GM12878 (cell line): ENCODE data around the gene ELL2. TPM values are rescaled to one million over a fixed set of nuclear protein-coding genes. Genes with fewer than 3 reads are reported as not detected.
A peak's percentile ranks its signal among the peaks of the same experiment; 100 is the strongest.

Experiments used
- BHLHE40 ChIP-seq, 2 experiments: fragments of 450-650 bp in 1 of 2; IDR thresholded peaks; 2 replicates each; pipeline ENCODE4 v1.6.1; 2011 to 2017; ENCODE audit warnings: low read depth in 2 of 2, borderline replicate concordance in 1 of 2, improper control_type of control experiment in 1 of 2, low read length in 1 of 2, mild to moderate bottlenecking in 1 of 2
- CEBPB ChIP-seq, 2 experiments: fragments of 150-350 bp in 1 of 2; IDR thresholded peaks; 2 replicates each; pipeline ENCODE4 v1.6.1; 2012 to 2014; ENCODE audit warnings: low read depth in 2 of 2, low read length in 2 of 2, borderline replicate concordance in 1 of 2, inconsistent platforms in 1 of 2
- CREM ChIP-seq: IDR thresholded peaks from 2 replicates; pipeline ENCODE4 v1.6.1; 2014; ENCODE audit warnings: antibody characterized with exemption, low read depth
- EED ChIP-seq: sonication (generic); IDR thresholded peaks from 2 replicates; pipeline ENCODE4 v1.6.1; 2016; ENCODE audit warnings: antibody characterized with exemption, low read depth
- ETV6 ChIP-seq, 2 experiments: fragments of 450-650 bp in 1 of 2; IDR thresholded peaks in 1 of 2; conservative IDR thresholded peaks in 1 of 2; 2 replicates each; pipeline ENCODE4 v1.6.1; 2014; ENCODE audit warnings: antibody characterized with exemption in 1 of 2, borderline replicate concordance in 1 of 2, low read depth in 1 of 2, mild to moderate bottlenecking in 1 of 2, moderate library complexity in 1 of 2
- FOS ChIP-seq: IDR thresholded peaks from 3 replicates; pipeline ENCODE4 v1.6.1; 2011; ENCODE audit warnings: borderline replicate concordance; ENCODE audit not compliant: insufficient read length; ENCODE audit errors: extremely low read depth
- GABPA ChIP-seq: IDR thresholded peaks from 2 replicates; pipeline ENCODE4 v1.6.1; 2014; ENCODE audit warnings: antibody characterized with exemption, low read depth, mild to moderate bottlenecking, inconsistent platforms
- GATAD2B ChIP-seq: fragments of 450-650 bp; conservative IDR thresholded peaks from 2 replicates; pipeline ENCODE4 v1.6.1; 2017; ENCODE audit warnings: low read depth, mild to moderate bottlenecking, moderate library complexity
- IKZF1 ChIP-seq: fragments of 450-650 bp; conservative IDR thresholded peaks from 2 replicates; pipeline ENCODE4 v1.6.1; 2017; ENCODE audit warnings: antibody characterized with exemption, mild to moderate bottlenecking
- IRF4 ChIP-seq: IDR thresholded peaks from 2 replicates; pipeline ENCODE4 v1.6.1; 2011; ENCODE audit warnings: low read depth, low read length
- MAX ChIP-seq: IDR thresholded peaks from 2 replicates; pipeline ENCODE4 v1.6.1; 2012; ENCODE audit warnings: low read depth, low read length, improper control_type of control experiment
- MEF2B ChIP-seq: fragments of 450-650 bp; IDR thresholded peaks from 2 replicates; pipeline ENCODE4 v1.6.1; 2018; ENCODE audit warnings: mild to moderate bottlenecking, moderate library complexity; ENCODE audit not compliant: partially characterized antibody, poor library complexity, severe bottlenecking
- MTA2 ChIP-seq: fragments of 450-650 bp; IDR thresholded peaks from 2 replicates; pipeline ENCODE4 v1.6.1; 2016; ENCODE audit warnings: low read depth, mild to moderate bottlenecking, moderate library complexity
- MXI1 ChIP-seq: fragments of 150-350 bp; IDR thresholded peaks from 2 replicates; pipeline ENCODE4 v1.6.1; 2011; ENCODE audit warnings: low read depth, mild to moderate bottlenecking, inconsistent platforms, low read length, improper control_type of control experiment
- NBN ChIP-seq: fragments of 450-650 bp; IDR thresholded peaks from 2 replicates; pipeline ENCODE4 v1.6.1; 2016
- NFIC ChIP-seq: IDR thresholded peaks from 2 replicates; pipeline ENCODE4 v1.6.1; 2012; ENCODE audit warnings: low read depth, mild to moderate bottlenecking, inconsistent platforms, low read length, moderate library complexity
- POLR2A ChIP-seq: IDR thresholded peaks from 2 replicates; pipeline ENCODE4 v1.6.1; 2011; ENCODE audit warnings: low read depth, mild to moderate bottlenecking, low read length
- RBBP5 ChIP-seq: fragments of 200-600 bp; sonication (generic); conservative IDR thresholded peaks from 2 replicates; pipeline ENCODE4 v1.6.1; 2016
- RUNX3 ChIP-seq: IDR thresholded peaks from 2 replicates; pipeline ENCODE4 v1.6.1; 2012; ENCODE audit warnings: low read length, inconsistent platforms
- SMAD5 ChIP-seq: IDR thresholded peaks from 2 replicates; pipeline ENCODE4 v1.6.1; 2016; ENCODE audit warnings: antibody characterized with exemption, low read depth
- SMARCA5 ChIP-seq: fragments of 450-650 bp; IDR thresholded peaks from 2 replicates; pipeline ENCODE4 v1.6.1; 2017; ENCODE audit warnings: mild to moderate bottlenecking
- SP1 ChIP-seq: IDR thresholded peaks from one replicate; pipeline ENCODE4 v1.6.1; 2011; ENCODE audit warnings: low read depth, low read length
- SREBF1 ChIP-seq: IDR thresholded peaks from 2 replicates; pipeline ENCODE4 v1.6.1; 2012; ENCODE audit warnings: mild to moderate bottlenecking, low read length
- TCF12 ChIP-seq: IDR thresholded peaks from 2 replicates; pipeline ENCODE4 v1.6.1; 2011; ENCODE audit warnings: low read depth, mild to moderate bottlenecking, low read length
- WRNIP1 ChIP-seq: IDR thresholded peaks from 2 replicates; pipeline ENCODE4 v1.6.1; 2011; ENCODE audit warnings: low read depth, low read length, improper control_type of control experiment, borderline replicate concordance
- YY1 ChIP-seq: IDR thresholded peaks from 2 replicates; pipeline ENCODE4 v1.6.1; 2011; ENCODE audit warnings: low read depth, mild to moderate bottlenecking, low read length
- ZNF207 ChIP-seq: fragments of 450-650 bp; IDR thresholded peaks from 2 replicates; pipeline ENCODE4 v1.6.1; 2014; ENCODE audit warnings: antibody characterized with exemption, mild to moderate bottlenecking, borderline replicate concordance
- polyA plus RNA-seq, 11 experiments: library from polyadenylated mRNA; depleted of rRNA in 4 of 11; unstranded in 6 of 11; stranded (reverse) in 5 of 11; fragments of >200 nt; fragmentation: Nextera tagmentation in 4 of 11; fragmentation: Illumina TruSeq in 1 of 11; extraction: Ambion mirVana in 4 of 11; extraction: Trizol in 1 of 11; gene quantifications; 1 replicate in 1 of 11; 2 replicates in 10 of 11; pipeline versions ENCODE4 v1.2.1 to v1.2.3, GENCODE V29; 2011 to 2016; ENCODE audit warnings: inconsistent platforms in 2 of 11, missing spikeins in 2 of 11, low read depth in 1 of 11
- total RNA-seq, 4 experiments: library from RNA; depleted of rRNA in 3 of 4; stranded (reverse); fragments of >200 nt in 3 of 4; fragmentation: Illumina TruSeq in 1 of 4; extraction: Trizol in 1 of 4; gene quantifications; 2 replicates each; pipeline versions ENCODE4 v1.2.1 to v1.2.3, GENCODE V29; 2013 to 2021
- TF ChIP-seq, protein P1 (sequence below): fragments of 450-650 bp; IDR thresholded peaks from 2 replicates; pipeline ENCODE4 v1.6.1; 2017; ENCODE audit warnings: low read depth, mild to moderate bottlenecking, moderate library complexity
- TF ChIP-seq, protein P2 (sequence below): IDR thresholded peaks from 2 replicates; pipeline ENCODE4 v1.6.1; 2012; ENCODE audit warnings: low read length, inconsistent platforms

The ELL2 gene
- total and polyA plus RNA-seq, 10 of the 15 experiments (the other 5 are each of a cell fraction or from before 2014, with no cell fraction given) = 24.2 to 91.4 (median 57.4) TPM

- TF ChIP-seq, protein P1, sequence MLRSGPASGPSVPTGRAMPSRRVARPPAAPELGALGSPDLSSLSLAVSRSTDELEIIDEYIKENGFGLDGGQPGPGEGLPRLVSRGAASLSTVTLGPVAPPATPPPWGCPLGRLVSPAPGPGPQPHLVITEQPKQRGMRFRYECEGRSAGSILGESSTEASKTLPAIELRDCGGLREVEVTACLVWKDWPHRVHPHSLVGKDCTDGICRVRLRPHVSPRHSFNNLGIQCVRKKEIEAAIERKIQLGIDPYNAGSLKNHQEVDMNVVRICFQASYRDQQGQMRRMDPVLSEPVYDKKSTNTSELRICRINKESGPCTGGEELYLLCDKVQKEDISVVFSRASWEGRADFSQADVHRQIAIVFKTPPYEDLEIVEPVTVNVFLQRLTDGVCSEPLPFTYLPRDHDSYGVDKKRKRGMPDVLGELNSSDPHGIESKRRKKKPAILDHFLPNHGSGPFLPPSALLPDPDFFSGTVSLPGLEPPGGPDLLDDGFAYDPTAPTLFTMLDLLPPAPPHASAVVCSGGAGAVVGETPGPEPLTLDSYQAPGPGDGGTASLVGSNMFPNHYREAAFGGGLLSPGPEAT = peak; percentile 57; the same call in 1 of the 2 replicates
- TF ChIP-seq MXI1 = 0 out of 2 replicates have a peak, but pooled peaks have one; percentile 40
- peak in 1 of 2 experiments; percentile 96; a peak in 2 of 4 replicates for TF ChIP-seq CEBPB (IDR thresholded peaks at IDR 0.05; ENCODE audit: borderline replicate concordance in 1 of 2, low read depth in 2 of 2, low read length in 2 of 2)
- TF ChIP-seq IKZF1 = peak; percentile 92
- TF ChIP-seq SMAD5 = no peak
- peak; percentile 70 for TF ChIP-seq GABPA
- TF ChIP-seq GATAD2B = peak; percentile 72
- TF ChIP-seq TCF12 = 0 out of 2 replicates have a peak, but pooled peaks have one; percentile 15
- no peak for TF ChIP-seq FOS
- peak in 1 of 2 experiments; percentile 98; a peak in 2 of 4 replicates for TF ChIP-seq ETV6 (conservative IDR thresholded peaks at IDR 0.05 in 1 of 2, IDR thresholded peaks at IDR 0.05 in 1 of 2; ENCODE audit: borderline replicate concordance in 1 of 2, low read depth in 1 of 2)
- peak in 1 of 2 experiments; percentile 26; a peak in 1 of 4 replicates for TF ChIP-seq BHLHE40 (IDR thresholded peaks at IDR 0.05; ENCODE audit: borderline replicate concordance in 1 of 2, low read depth in 2 of 2, low read length in 1 of 2)
- TF ChIP-seq IRF4 = peak; percentile 84
- TF ChIP-seq NBN = no peak; the same call in 1 of the 2 replicates
- TF ChIP-seq WRNIP1 = no peak
- peak; percentile 27 for TF ChIP-seq SP1
- 0 out of 2 replicates have a peak, but pooled peaks have one; percentile 32 for TF ChIP-seq POLR2A
- TF ChIP-seq SMARCA5 = 0 out of 2 replicates have a peak, but pooled peaks have one; percentile 71
- no peak for TF ChIP-seq RBBP5
- peak; percentile 84 for TF ChIP-seq MEF2B
- TF ChIP-seq SREBF1 = no peak
- TF ChIP-seq RUNX3 = peak; percentile 87
- TF ChIP-seq, protein P2, sequence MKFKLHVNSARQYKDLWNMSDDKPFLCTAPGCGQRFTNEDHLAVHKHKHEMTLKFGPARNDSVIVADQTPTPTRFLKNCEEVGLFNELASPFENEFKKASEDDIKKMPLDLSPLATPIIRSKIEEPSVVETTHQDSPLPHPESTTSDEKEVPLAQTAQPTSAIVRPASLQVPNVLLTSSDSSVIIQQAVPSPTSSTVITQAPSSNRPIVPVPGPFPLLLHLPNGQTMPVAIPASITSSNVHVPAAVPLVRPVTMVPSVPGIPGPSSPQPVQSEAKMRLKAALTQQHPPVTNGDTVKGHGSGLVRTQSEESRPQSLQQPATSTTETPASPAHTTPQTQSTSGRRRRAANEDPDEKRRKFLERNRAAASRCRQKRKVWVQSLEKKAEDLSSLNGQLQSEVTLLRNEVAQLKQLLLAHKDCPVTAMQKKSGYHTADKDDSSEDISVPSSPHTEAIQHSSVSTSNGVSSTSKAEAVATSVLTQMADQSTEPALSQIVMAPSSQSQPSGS = peak; percentile 96
- TF ChIP-seq NFIC = peak; percentile 97
- TF ChIP-seq ZNF207 = peak; percentile 61; the same call in 1 of the 2 replicates
- 0 out of 2 replicates have a peak, but pooled peaks have one; percentile 7 for TF ChIP-seq YY1
- peak; percentile 98 for TF ChIP-seq EED
- TF ChIP-seq CREM = peak; percentile 79; the same call in 1 of the 2 replicates
- peak; percentile 58; the same call in 1 of the 2 replicates for TF ChIP-seq MTA2
- peak; percentile 60; the same call in 1 of the 2 replicates for TF ChIP-seq MAX
These were observed 91.5 kb downstream of the ELL2 start (continued) for GRCh38 chr5:95870105-95870672.
